ENCODE measurements around the gene KCTD15.

The KCTD15 gene

DNA sequence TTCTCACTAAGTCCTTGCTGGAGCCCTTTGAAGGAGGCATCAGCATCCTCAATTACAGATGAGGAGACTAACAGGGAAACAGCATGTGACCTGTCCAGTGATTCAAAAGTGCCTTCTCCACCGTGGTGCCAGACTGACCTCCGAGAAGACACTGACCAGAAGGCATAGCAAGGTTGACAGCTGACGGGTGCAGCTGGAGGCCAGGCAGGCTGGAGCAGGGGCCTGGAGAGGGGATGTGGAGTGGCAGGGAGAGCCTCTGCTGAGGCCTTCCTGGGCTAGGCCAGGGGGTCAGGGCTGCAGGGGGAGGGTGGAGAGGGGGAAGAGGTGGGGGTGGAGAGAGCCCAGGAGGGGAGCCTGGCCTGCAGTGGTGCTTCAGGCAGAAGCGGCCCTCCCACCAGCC, 66.3 kb downstream of the KCTD15 start:
- DNase-seq = no peak

DNA sequence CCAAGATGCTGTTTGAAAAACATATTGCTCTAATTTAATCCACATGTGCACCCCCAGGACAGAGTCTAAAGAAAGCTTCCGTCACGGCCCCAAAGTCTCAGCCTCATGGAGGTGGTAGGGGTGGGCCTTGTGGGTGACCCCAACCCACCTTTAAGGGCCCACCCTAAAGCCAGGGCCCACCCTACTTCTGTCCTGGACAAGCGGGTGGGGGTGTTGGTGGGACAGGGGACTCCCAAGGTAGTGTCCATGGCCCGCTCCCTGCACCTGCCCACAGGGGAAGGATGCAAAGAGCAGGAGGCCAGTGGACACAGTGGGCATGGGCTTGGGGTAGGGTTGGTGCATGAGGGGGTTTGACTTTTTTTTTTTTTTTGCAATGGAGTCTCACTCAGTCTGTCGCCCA, 66.8 kb downstream of the KCTD15 start:
- DNase-seq = no peak

DNA sequence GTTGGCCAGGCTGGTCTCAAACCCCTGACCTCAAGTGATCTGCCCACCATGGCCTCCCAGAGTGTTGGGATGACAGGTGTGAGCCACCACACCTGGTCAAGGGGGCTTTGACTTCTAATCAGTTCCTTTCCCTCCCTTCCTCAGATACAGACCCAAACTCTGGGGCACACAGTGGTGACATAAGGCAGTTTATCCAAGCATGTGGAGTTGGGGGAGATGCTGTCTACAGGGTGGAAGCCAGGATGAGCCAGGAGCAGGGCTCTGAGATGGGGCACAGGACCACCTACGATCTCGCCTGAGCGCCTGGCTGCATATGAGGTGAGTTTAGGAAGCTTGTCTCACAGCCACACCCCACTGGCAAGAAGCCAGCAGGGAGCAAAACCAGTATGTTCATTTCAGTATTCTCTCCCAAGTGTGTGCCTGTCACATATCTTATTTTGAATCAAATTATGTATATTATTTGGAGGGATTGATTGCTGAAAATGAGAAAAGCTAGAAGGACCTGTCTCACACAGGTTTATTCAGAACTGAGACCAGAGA, 67.7 kb downstream of the KCTD15 start:
- no peak for DNase-seq

DNA sequence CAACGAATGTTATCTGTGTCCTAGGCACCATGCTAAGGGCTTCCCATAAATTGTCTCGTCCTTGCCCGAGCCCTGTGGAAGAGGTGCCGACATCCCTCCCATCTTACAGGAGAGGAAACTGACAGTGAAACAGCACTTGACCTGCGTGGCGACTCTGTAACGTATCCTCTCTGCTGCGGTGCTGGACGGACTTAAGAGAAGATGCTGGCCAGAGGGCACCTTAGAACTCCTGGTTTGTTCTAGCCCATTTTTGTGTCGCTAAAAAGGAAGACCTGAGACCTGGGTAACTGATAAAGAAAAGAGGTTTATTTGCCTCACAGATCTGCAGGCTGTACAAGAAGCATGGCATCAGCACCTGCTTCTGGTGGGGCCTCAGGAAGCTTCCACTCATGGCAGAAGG, 68.6 kb downstream of the KCTD15 start:
- no peak for DNase-seq
